Measurements from ENCODE around the gene LRRTM1.

The LRRTM1 gene

DNA sequence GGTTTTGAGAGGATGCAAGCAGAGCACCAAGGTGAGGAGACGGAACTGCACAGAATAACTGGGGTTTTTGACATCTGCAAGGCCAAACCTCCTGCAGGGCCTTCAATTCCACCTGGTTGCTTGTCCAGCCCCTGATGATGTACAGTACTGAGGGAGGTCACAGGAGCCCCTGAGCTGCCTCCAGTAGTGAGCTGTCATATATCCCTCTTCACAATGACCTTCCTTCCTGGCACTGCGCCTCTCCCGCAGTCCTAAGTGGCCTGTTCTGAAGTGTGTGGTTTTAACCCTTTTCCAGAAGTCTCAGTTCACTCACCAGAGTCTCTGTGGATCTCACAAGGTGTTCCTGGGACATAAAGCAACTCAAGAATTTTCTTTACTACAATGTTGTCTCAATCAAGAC lies 45.3 kb downstream of the LRRTM1 start:
- H3K27me3 ChIP-seq (ENCODE audit: control insufficient read depth in 1 of 2, insufficient read depth in 2 of 2, low read length in 2 of 2): no peaks in the 10 kb centered on the region
- H3K27ac ChIP-seq (ENCODE audit: low read depth, low read length): no peak overlapping the region
- no peak overlapping the region for H3K4me3 ChIP-seq (ENCODE audit: low read depth in 1 of 2, low read length in 2 of 2)
- no peaks in the 10 kb centered on the region for H3K36me3 ChIP-seq (ENCODE audit: insufficient read depth, low read length)
- H3K4me1 ChIP-seq (ENCODE audit: insufficient read depth, low read length): no peaks in the 10 kb centered on the region
- H3K9ac ChIP-seq (ENCODE audit: low read length): no peak overlapping the region
- no peaks in the 10 kb centered on the region for H3K9me3 ChIP-seq (ENCODE audit: low read length)

DNA sequence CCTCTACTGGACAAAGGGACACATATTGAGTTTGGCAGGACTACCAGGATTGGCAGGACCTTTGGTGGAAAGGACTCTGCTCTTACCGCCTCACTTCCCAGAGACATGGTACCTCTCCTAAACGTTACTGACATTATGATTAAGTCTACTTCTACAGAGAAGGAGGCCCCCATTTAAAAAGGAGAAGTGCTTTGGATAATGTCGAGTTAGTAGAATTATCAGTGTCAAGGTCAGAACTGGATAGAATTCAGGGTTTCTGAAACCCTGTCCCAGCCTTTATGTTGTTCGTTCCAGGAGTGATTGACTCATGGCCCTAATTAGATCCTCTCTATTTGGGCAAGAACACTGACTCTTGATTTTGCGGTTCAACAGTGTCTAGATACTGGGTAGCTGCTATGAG lies 45.8 kb downstream of the LRRTM1 start:
- Histone ChIP-seq H3K4me1 (ENCODE audit: insufficient read depth, low read length) (no peaks in the 10 kb centered on the region), H3K27me3 (ENCODE audit: control insufficient read depth in 1 of 2, insufficient read depth in 2 of 2, low read length in 2 of 2) (no peaks in the 10 kb centered on the region), H3K9me3 (ENCODE audit: low read length) (no peaks in the 10 kb centered on the region), H3K36me3 (ENCODE audit: insufficient read depth, low read length) (no peaks in the 10 kb centered on the region), H3K9ac (ENCODE audit: low read length) (no peak overlapping the region), H3K4me3 (ENCODE audit: low read depth in 1 of 2, low read length in 2 of 2) (no peak overlapping the region), H3K27ac (ENCODE audit: low read depth, low read length) (no peak overlapping the region)

DNA sequence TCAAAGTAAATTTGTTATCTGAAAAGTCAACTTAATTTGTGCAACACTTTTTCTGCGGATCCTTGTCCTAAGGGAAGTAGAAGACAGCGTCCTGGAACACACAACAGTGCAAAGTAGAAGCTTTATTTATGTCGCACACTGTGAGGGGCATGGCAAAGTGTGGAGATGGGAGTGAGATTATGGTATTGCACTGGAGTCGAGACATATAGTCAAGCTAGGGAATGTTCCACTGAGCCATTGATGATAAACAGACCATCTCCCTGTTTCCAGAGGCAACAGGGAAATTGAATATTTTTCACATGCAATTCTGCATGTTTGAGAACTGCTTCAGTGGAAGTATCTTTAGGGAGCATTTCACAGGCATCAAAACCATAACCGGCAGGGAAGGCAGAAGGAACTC lies 46.2 kb downstream of the LRRTM1 start:
- no peaks in the 10 kb centered on the region for H3K4me1 ChIP-seq (ENCODE audit: insufficient read depth, low read length)
- no peak overlapping the region for H3K4me3 ChIP-seq (ENCODE audit: low read depth in 1 of 2, low read length in 2 of 2)
- no peak overlapping the region for H3K27ac ChIP-seq (ENCODE audit: low read depth, low read length)

DNA sequence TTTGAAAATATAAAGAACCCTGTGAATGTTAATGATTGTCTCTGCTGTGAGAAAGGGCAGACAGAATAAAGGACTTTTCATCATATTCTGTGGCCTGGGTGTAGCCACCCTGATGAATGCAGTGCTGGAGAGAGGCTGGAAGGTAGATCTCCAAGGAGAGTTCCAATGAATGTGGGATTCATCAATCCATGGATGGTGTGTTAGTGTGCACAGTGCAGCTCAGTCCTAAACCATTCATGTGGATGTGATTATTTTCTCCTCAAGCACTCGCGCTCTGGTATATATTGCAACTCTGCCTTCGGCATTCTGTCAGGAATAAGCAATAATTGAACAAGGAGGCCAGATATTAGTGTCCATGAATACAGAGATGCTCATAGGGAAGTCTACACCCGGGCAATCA lies 47.1 kb downstream of the LRRTM1 start:
- Histone ChIP-seq H3K4me1 (ENCODE audit: insufficient read depth, low read length) (peaks cover 5% of the 10 kb centered on the region), H3K27ac (ENCODE audit: low read depth, low read length) (no peak overlapping the region), H3K27me3 (ENCODE audit: control insufficient read depth in 1 of 2, insufficient read depth in 2 of 2, low read length in 2 of 2) (no peaks in the 10 kb centered on the region), H3K9ac (ENCODE audit: low read length) (no peak overlapping the region), H3K36me3 (ENCODE audit: insufficient read depth, low read length) (no peaks in the 10 kb centered on the region), H3K4me3 (ENCODE audit: low read depth in 1 of 2, low read length in 2 of 2) (no peak overlapping the region), H3K9me3 (ENCODE audit: low read length) (no peaks in the 10 kb centered on the region)

More for the DNA sequence above, 46.2 kb downstream of the LRRTM1 start:
- H3K9ac ChIP-seq (ENCODE audit: low read length): no peak overlapping the region
- H3K9me3 ChIP-seq (ENCODE audit: low read length): no peaks in the 10 kb centered on the region
- no peaks in the 10 kb centered on the region for H3K36me3 ChIP-seq (ENCODE audit: insufficient read depth, low read length)
- H3K27me3 ChIP-seq (ENCODE audit: control insufficient read depth in 1 of 2, insufficient read depth in 2 of 2, low read length in 2 of 2): no peaks in the 10 kb centered on the region

DNA sequence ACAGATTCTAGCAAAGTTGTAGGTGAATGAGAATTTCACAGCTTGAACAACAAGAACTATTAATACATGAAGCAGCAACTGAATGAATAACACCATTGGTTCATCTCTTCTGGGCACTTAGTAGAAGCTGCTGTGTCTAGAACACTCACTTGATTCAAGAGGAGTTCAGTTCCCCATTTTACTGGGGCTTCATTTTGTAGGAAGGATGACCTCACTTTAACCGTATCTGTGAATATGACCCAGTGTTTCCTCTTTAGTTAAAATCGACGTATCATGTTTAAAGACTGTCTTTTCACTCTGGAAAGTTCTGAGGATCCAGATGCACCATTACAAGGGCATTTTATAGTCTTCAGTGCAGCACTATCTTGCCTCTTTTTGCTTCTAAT lies 47.8 kb downstream of the LRRTM1 start:
- no peak overlapping the region for H3K27ac ChIP-seq (ENCODE audit: low read depth, low read length)
- no peak overlapping the region for H3K9ac ChIP-seq (ENCODE audit: low read length)

DNA sequence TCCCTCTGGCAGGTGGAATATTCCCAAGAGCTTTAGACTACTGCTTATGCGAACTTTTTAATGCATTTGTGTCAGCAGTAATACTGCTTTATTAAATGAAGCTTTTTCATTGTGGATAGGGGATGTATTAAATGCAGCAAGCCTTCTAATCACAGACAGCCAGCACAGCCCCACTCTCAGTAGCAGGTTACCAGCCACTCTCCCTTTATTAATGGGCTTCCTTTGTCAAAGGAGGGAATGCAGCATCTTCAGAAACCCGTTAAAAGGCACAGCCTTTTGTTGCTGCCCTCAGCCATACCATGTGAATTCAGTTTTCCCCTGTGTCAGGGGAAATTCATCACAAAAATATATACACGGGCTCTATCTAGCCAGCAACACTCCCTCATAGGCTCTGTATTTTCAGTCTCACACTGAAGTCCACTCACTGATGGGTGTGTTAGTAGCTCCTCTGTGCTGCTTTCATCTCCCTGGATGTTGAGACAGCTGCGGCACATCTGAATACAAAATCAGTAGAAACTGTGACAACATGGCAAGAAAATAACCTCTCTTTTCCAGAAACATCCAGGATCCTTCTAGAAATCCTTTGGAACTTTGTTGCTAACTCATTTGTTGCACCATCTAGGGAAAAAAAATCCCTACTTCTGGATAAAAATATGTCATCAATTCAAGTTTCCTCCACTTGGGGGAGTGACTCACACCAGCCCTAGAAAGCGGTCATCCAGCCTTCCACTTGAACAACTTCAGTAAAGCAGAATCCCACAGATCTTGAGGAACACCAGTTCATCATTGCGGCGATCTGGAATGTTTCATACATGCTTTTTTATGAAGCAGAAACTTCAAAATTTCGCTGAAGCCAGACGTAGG lies 48.4 kb downstream of the LRRTM1 start:
- Histone ChIP-seq H3K27ac (ENCODE audit: low read depth, low read length) (no peak overlapping the region), H3K9me3 (ENCODE audit: low read length) (no peaks in the 10 kb centered on the region), H3K4me1 (ENCODE audit: insufficient read depth, low read length) (peaks cover 10% of the 10 kb centered on the region), H3K27me3 (ENCODE audit: control insufficient read depth in 1 of 2, insufficient read depth in 2 of 2, low read length in 2 of 2) (no peaks in the 10 kb centered on the region), H3K4me3 (ENCODE audit: low read depth in 1 of 2, low read length in 2 of 2) (no peak overlapping the region), H3K9ac (ENCODE audit: low read length) (no peak overlapping the region), H3K36me3 (ENCODE audit: insufficient read depth, low read length) (no peaks in the 10 kb centered on the region)

More for the DNA sequence above, 47.8 kb downstream of the LRRTM1 start:
- H3K4me3 ChIP-seq (ENCODE audit: low read depth in 1 of 2, low read length in 2 of 2): no peak overlapping the region
- no peaks in the 10 kb centered on the region for H3K36me3 ChIP-seq (ENCODE audit: insufficient read depth, low read length)
- peaks cover 10% of the 10 kb centered on the region for H3K4me1 ChIP-seq (ENCODE audit: insufficient read depth, low read length)
- H3K27me3 ChIP-seq (ENCODE audit: control insufficient read depth in 1 of 2, insufficient read depth in 2 of 2, low read length in 2 of 2): no peaks in the 10 kb centered on the region
- no peaks in the 10 kb centered on the region for H3K9me3 ChIP-seq (ENCODE audit: low read length)

DNA sequence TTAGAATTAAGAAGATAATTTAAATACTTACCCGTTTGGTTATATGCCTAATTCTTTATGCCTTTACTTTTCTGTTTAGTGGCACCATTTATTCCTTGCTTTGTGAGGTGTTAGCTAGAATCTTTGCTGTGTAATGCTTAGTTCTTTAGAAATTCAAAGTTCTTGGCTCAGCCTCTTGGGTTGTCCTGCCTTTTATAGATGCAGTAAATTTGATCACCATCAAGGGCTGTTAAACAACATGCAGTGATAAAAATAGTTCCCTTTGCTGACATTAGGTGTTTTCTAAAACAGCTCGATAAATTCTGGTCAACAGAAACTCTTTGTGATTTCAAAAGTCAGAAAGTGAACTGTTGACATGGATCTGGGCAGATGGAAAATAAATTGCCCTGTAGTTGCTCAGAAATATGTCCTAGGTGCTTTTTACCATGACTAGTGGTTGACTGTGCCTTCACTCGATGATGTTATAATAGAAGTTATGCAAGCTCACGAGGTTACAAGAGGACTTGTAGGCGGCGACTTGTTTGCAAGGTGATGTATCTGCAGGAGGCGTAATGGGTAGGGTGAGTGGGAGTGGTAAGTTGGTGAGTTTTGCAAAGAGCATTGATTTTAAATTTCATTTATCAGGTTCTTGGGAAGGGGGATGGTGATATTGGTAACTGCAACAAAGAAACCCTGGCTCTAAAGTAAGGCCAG lies 52.1 kb downstream of the LRRTM1 start:
- Histone ChIP-seq H3K36me3 (ENCODE audit: insufficient read depth, low read length) (no peaks in the 10 kb centered on the region), H3K9ac (ENCODE audit: low read length) (no peak overlapping the region), H3K27me3 (ENCODE audit: control insufficient read depth in 1 of 2, insufficient read depth in 2 of 2, low read length in 2 of 2) (no peaks in the 10 kb centered on the region)

More for the DNA sequence above, 52.1 kb downstream of the LRRTM1 start:
- peaks cover 10% of the 10 kb centered on the region for H3K4me1 ChIP-seq (ENCODE audit: insufficient read depth, low read length)
- no peak overlapping the region for H3K4me3 ChIP-seq (ENCODE audit: low read depth in 1 of 2, low read length in 2 of 2)
- no peaks in the 10 kb centered on the region for H3K9me3 ChIP-seq (ENCODE audit: low read length)
- H3K27ac ChIP-seq (ENCODE audit: low read depth, low read length): no peak overlapping the region

Data from muscle layer of colon (tissue), 2 donors.